Smooth muscle cell of the umbilical artery (primary cell): ENCODE data around the gene MRPL4. TPM values are rescaled to one million over a fixed set of nuclear protein-coding genes. Genes with fewer than 3 reads are reported as not detected.

Source experiments
- total RNA-seq: library from RNA; depleted of rRNA; stranded (reverse); fragments of >200 nt; gene quantifications from 2 replicates; pipeline ENCODE4 v1.2.3, GENCODE V29; 2014

Gene MRPL4
- total RNA-seq: 17.8 and 31.2 TPM in 2 replicates

DNA sequence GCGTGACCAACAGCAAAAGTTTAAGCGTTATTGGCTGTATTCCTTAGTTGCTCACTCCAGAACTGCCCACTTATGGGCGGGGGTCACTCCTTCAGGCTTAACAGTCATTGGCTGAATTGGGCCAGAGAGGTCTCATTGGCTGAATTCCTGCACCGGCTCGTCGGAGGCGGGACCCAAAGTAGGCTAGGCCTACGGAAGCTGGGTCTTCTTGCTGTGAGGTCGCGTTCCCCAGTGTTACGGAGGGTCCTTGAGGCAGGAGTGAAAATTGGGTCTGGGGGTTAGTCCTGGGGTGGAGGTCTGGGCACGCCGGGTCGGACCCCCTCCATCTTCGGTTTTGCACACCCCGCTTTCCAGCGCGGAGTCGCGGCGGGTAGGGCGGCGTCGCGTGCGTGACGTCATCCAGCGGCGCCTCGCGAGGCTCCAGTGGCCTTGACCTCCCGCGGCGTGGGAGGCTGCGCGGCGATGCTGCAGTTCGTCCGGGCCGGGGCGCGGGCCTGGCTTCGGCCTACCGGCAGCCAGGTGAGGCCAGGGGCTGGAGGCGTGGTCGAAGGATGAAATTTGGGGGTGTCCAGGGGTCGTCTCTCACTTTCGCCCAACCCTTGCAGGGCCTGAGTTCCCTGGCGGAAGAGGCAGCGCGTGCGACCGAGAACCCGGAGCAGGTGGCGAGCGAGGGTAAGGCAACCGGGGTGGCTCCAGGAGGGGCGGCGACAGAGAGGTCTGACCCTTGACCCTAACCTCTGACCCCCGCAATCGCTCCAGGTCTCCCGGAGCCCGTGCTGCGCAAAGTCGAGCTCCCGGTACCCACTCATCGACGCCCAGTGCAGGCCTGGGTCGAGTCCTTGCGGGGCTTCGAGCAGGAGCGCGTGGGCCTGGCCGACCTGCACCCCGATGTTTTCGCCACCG lies at the start of gene MRPL4:
TSS of gene MRPL4 (plus strand) at position 423 of the 903 bp plus-strand sequence. CDS start at position 463, 40 bp downstream.

DNA sequence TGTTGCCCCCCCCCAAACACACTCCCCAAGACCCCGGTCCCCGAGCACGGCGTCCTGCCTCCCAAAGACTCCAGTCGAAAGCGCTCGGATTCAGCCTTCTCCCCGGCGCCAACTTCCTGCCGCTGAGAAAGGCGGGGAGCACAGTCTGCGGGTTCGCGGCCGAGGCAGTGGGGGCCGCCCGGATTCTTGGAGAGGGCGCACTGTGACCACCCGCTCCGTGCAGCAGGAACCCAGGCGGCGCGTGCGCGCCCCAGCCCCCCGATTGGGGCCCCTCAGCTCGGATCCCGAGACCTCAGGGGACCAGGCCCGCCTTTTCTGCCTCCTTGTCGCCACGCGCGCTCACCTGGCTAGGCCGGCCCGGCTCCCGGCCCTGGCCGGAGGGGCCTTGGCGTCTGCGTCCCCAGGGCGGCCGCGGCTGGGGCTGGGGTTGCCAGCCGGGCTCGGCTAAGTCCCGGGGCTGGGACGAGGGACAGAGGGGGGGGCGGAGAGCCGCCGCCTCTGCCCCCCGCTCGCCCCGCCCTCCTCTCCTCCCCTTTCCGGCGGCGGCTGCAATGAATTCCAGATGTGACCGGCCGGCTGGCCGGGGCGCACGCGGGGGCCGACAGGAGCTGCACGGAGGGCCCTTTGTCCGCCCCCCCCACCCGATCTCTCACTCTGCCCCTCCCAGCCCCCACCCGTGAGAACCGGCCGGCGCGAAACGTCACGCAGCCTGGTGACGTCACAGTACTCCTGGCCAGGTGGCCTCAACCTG lies 21.0 kb upstream of the MRPL4 start, which contains the start of gene S1PR2:
TSS of gene S1PR2 (minus strand) at position 471 of the 751 bp plus-strand sequence. CDS start 6,426 bp downstream, outside the sequence.

DNA sequence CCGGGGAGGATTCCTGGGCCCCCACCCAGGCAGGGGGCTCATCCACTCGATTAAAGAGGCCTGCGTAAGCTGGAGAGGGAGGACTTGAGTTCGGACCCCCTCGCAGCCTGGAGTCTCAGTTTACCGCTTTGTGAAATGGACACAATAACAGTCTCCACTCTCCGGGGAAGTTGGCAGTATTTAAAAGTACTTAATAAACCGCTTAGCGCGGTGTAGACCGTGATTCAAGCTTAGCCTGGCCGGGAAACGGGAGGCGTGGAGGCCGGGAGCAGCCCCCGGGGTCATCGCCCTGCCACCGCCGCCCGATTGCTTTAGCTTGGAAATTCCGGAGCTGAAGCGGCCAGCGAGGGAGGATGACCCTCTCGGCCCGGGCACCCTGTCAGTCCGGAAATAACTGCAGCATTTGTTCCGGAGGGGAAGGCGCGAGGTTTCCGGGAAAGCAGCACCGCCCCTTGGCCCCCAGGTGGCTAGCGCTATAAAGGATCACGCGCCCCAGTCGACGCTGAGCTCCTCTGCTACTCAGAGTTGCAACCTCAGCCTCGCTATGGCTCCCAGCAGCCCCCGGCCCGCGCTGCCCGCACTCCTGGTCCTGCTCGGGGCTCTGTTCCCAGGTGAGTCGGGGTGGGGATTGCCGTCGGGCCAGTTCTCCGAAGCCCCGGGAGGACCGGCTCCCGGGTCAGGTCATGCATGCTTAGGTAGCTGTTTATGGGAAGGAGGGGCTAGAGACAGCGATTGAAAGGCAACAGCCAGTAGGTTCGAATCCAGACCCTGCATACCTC lies 18.8 kb downstream of the MRPL4 start, which contains the start of gene ICAM1:
TSS of gene ICAM1 (plus strand) at position 505 of the 779 bp plus-strand sequence. CDS start at position 545, 40 bp downstream.

DNA sequence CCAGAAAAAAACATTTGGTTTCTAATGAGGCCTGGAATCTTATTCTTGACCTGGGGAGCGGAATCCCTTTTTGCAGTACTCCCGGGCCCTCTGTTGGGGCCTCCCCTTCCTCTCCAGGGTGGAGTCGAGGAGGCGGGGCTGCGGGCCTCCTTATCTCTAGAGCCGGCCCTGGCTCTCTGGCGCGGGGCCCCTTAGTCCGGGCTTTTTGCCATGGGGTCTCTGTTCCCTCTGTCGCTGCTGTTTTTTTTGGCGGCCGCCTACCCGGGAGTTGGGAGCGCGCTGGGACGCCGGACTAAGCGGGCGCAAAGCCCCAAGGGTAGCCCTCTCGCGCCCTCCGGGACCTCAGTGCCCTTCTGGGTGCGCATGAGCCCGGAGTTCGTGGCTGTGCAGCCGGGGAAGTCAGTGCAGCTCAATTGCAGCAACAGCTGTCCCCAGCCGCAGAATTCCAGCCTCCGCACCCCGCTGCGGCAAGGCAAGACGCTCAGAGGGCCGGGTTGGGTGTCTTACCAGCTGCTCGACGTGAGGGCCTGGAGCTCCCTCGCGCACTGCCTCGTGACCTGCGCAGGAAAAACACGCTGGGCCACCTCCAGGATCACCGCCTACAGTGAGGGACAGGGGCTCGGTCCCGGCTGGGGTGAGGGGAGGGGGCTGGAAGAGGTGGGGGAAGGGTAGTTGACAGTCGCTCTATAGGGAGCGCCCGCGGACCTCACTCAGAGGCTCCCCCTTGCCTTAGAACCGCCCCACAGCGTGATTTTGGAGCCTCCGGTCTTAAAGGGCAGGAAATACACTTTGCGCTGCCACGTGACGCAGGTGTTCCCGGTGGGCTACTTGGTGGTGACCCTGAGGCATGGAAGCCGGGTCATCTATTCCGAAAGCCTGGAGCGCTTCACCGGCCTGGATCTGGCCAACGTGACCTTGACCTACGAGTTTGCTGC lies 35.1 kb downstream of the MRPL4 start, which contains the start of gene ICAM4:
TSS of gene ICAM4 (plus strand) at position 153 of the 935 bp plus-strand sequence. CDS start at position 211, 58 bp downstream.

GRCh38 chr19:10289836-10290356 lies 37.9 kb downstream of the MRPL4 start, which contains the start of gene ICAM5:
Gene ICAM5 (plus strand): TSS chr19:10289952. CDS start chr19:10290044, 92 bp downstream.

DNA sequence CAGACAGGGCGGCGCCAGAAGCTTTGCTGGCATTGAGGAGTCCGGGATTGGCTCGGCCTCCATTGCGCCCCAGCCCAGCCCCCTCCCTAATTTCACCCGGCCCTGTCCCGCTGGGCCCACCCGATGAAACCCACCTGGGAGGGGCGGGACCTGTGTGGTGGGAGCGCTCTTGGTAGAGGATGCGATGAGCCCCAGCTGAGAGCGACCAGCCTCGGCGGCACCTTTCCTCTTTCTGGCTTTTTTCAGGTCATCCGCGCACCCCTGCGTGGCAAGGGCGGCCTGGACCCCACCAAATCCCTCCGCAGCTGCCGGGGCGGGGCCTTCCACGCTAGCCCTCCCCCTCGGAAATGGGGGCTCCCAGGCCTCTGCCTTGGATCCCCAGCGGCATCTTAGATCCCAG lies 57.4 kb downstream of the MRPL4 start, which contains the start of gene ZGLP1:
TSS of gene ZGLP1 (minus strand) at position 393 of the 400 bp plus-strand sequence.

Other genes with a start within 250 kb of the MRPL4 start
- gene COL5A3, start 241.7 kb upstream of the MRPL4 start, total RNA-seq: 0.59 and 1.1 TPM in 2 replicates
- gene RDH8, start 238.7 kb upstream of the MRPL4 start, total RNA-seq: not detected in 2 replicates
- gene SHFL, start 165.9 kb upstream of the MRPL4 start, total RNA-seq: 22.3 and 23.3 TPM in 2 replicates
- gene ANGPTL6, start 149.5 kb upstream of the MRPL4 start, total RNA-seq: 0.32 and 0.89 TPM in 2 replicates
- gene PPAN, start 145.9 kb upstream of the MRPL4 start, total RNA-seq: 35.9 and 41.0 TPM in 2 replicates
- 3.3 and 5.5 TPM in 2 replicates for gene P2RY11, start 140.5 kb upstream of the MRPL4 start, total RNA-seq
- gene EIF3G, start 132.3 kb upstream of the MRPL4 start, total RNA-seq: 246 and 306 TPM in 2 replicates
- 22.6 and 71.1 TPM in 2 replicates for gene DNMT1, start 57.3 kb upstream of the MRPL4 start, total RNA-seq
- gene S1PR2, start 20.9 kb upstream of the MRPL4 start, total RNA-seq: 12.5 and 17.1 TPM in 2 replicates
- gene ICAM1, start 18.9 kb downstream of the MRPL4 start, total RNA-seq: 23.2 and 26.8 TPM in 2 replicates
- 1.9 and 2.1 TPM in 2 replicates for gene ICAM4, start 34.7 kb downstream of the MRPL4 start, total RNA-seq
- 11.0 and 20.3 TPM in 2 replicates for gene ICAM5, start 37.7 kb downstream of the MRPL4 start, total RNA-seq
- gene ZGLP1, start 57.6 kb downstream of the MRPL4 start, total RNA-seq: 0.59 and 1.1 TPM in 2 replicates
- gene FDX2, start 63.8 kb downstream of the MRPL4 start, total RNA-seq: 16.3 and 16.8 TPM in 2 replicates
- gene RAVER1, start 81.3 kb downstream of the MRPL4 start, total RNA-seq: 11.6 and 33.9 TPM in 2 replicates
- 5.1 and 7.7 TPM in 2 replicates for gene ICAM3, start 87.4 kb downstream of the MRPL4 start, total RNA-seq
- 67.4 and 86.4 TPM in 2 replicates for gene TYK2, start 128.4 kb downstream of the MRPL4 start, total RNA-seq
- gene CDC37, start 151.3 kb downstream of the MRPL4 start, total RNA-seq: 177 and 241 TPM in 2 replicates
- gene PDE4A, start 168.3 kb downstream of the MRPL4 start, total RNA-seq: 3.3 and 6.2 TPM in 2 replicates